MCF 10A (cell line): ENCODE results near the gene LMNA. TPM values are rescaled to one million over a fixed set of nuclear protein-coding genes. Genes with fewer than 3 reads are reported as not detected.

ENCODE experiments used
- BruUV-seq: library from RNA; stranded (reverse); fragments of 400-500 nt; replicated peaks from 2 replicates; lab custom pipeline; 2021; lab: Mats Ljungman, UMichigan
- CTCF ChIA-PET: fragments of 300-600 bp; sonication (Branson Sonifier 250); formaldehyde crosslinking; extraction: SDS; loops from one replicate; lab custom pipeline; 2021; ENCODE audit warnings: antibody characterized with exemption, inconsistent platforms; lab: Yijun Ruan, JAX
- POLR2A ChIA-PET: fragments of 300-600, 350-650 bp; sonication (Branson Sonifier 250); formaldehyde crosslinking; extraction: SDS; loops from one replicate; lab custom pipeline; 2020; ENCODE audit warnings: antibody characterized with exemption, inconsistent platforms; lab: Yijun Ruan, JAX
- DNase-seq: peaks from one replicate; pipeline ENCODE4 v3.0.0-alpha.2; 2018; ENCODE audit not compliant: unreplicated experiment
- H3K27ac Mint-ChIP-seq: one replicate; pipeline ENCODE4 v1.8.0; 2022; ENCODE audit warnings: mild to moderate bottlenecking, low read depth, mixed read lengths; ENCODE audit not compliant: unreplicated experiment
- H3K27me3 Mint-ChIP-seq: one replicate; pipeline ENCODE4 v1.8.0; 2022; ENCODE audit warnings: mixed read lengths; ENCODE audit not compliant: insufficient read depth, unreplicated experiment
- H3K36me3 Mint-ChIP-seq: one replicate; pipeline ENCODE4 v1.8.0; 2022; ENCODE audit warnings: mild to moderate bottlenecking, moderate library complexity, mixed read lengths; ENCODE audit not compliant: insufficient read depth, unreplicated experiment
- H3K4me1 Mint-ChIP-seq: one replicate; pipeline ENCODE4 v1.8.0; 2022; ENCODE audit warnings: mixed read lengths; ENCODE audit not compliant: insufficient read depth, unreplicated experiment
- H3K4me3 Mint-ChIP-seq: one replicate; pipeline ENCODE4 v1.8.0; 2022; ENCODE audit warnings: mild to moderate bottlenecking, moderate library complexity, mixed read lengths; ENCODE audit not compliant: unreplicated experiment
- H3K9me3 Mint-ChIP-seq: one replicate; pipeline ENCODE4 v1.8.0; 2022; ENCODE audit warnings: mixed read lengths; ENCODE audit not compliant: unreplicated experiment
- CTCF ChIP-seq: fragments of 200-600 bp; IDR thresholded peaks from one replicate; pipeline ENCODE4 v1.8.0; 2022; ENCODE audit warnings: antibody characterized with exemption, mild to moderate bottlenecking; ENCODE audit not compliant: unreplicated experiment
- intact Hi-C: fragments of 100-400 bp; cut with micrococcal nuclease; formaldehyde crosslinking; loops from 2 replicates; pipeline ENCODE4 v1.14.1; 2022
- total RNA-seq: library from RNA; stranded (reverse); gene quantifications from 2 replicates; pipeline ENCODE4 v1.2.3, GENCODE V29; 2022

LMNA gene
- total RNA-seq, 1 experiment from 2014 or later: 716 TPM

- peaks cover 12% of the 10 kb centered on the region for H3K27me3 Mint-ChIP-seq
Observed at GRCh38 chr1:156155756-156156510, 41.4 kb downstream of the LMNA start.

GRCh38 chr1:156157506-156157905 is 43.0 kb downstream of the LMNA start:
- Mint-ChIP-seq H3K27ac (no peak overlapping the region), H3K9me3 (no peaks in the 10 kb centered on the region), H3K36me3 (no peaks in the 10 kb centered on the region), H3K27me3 (peaks cover 12% of the 10 kb centered on the region), H3K4me1 (peaks cover 4% of the 10 kb centered on the region), H3K4me3 (no peak overlapping the region)
- no peak for DNase-seq
- CTCF ChIA-PET: interaction anchor here (2.2 kb wide), 1 partner anchor 11 kb away, joined by 6 read pairs; no protein-coding TSS in a partner anchor
- intact Hi-C loops: no loop called here
- POLR2A ChIA-PET: no interaction called here
- no TSS peak for BruUV-seq
- TF ChIP-seq CTCF: no peak

More at GRCh38 chr1:156155756-156156510, 41.4 kb downstream of the LMNA start:
- POLR2A ChIA-PET: interaction anchor here (0.7 to 1.0 kb wide), 3 partner anchors 8 to 78 kb away, joined by 3 to 4 read pairs (median 3); no protein-coding TSS in a partner anchor
- CTCF ChIA-PET: interaction anchor here (0.7 to 46.2 kb wide), 6 partner anchors 10 to 500 kb away, joined by 3 to 1892 read pairs (median 7); partner anchors contain the start of gene MEX3A
- no peak for TF ChIP-seq CTCF
- intact Hi-C loops: no loop called here
- H3K9me3 Mint-ChIP-seq: no peaks in the 10 kb centered on the region
- no TSS peak for BruUV-seq
- H3K4me3 Mint-ChIP-seq: no peak overlapping the region
- no peak overlapping the region for H3K27ac Mint-ChIP-seq
- peaks cover 4% of the 10 kb centered on the region for H3K4me1 Mint-ChIP-seq
- DNase-seq: no peak
- peaks cover under 1% of the 10 kb centered on the region for H3K36me3 Mint-ChIP-seq

GRCh38 chr1:156157966-156158365 is 43.5 kb downstream of the LMNA start:
- H3K4me3 Mint-ChIP-seq: no peak overlapping the region
- CTCF ChIA-PET: interaction anchor here (2.2 kb wide), 1 partner anchor 12 kb away, joined by 6 read pairs; no protein-coding TSS in a partner anchor
- DNase-seq: no peak
- H3K9me3 Mint-ChIP-seq: no peaks in the 10 kb centered on the region
- no peak overlapping the region for H3K27ac Mint-ChIP-seq
- BruUV-seq: no TSS peak
- H3K27me3 Mint-ChIP-seq: peaks cover 12% of the 10 kb centered on the region
- intact Hi-C loops: no loop called here
- H3K36me3 Mint-ChIP-seq: no peaks in the 10 kb centered on the region
- H3K4me1 Mint-ChIP-seq: peaks cover 4% of the 10 kb centered on the region
- POLR2A ChIA-PET: no interaction called here
- TF ChIP-seq CTCF: no peak

- intact Hi-C loops: no loop called here
- BruUV-seq: no TSS peak
- Mint-ChIP-seq H3K4me1 (peaks cover 4% of the 10 kb centered on the region), H3K36me3 (no peaks in the 10 kb centered on the region), H3K9me3 (no peaks in the 10 kb centered on the region), H3K4me3 (no peak overlapping the region), H3K27me3 (peaks cover 12% of the 10 kb centered on the region), H3K27ac (peak overlapping the region; percentile 38)
- TF ChIP-seq CTCF: no peak
- CTCF ChIA-PET: interaction anchor here (0.5 to 1.3 kb wide), 5 partner anchors 8 to 209 kb away, joined by 3 to 5 read pairs (median 3); no protein-coding TSS in a partner anchor
- POLR2A ChIA-PET: interaction anchor here (0.7 to 2.2 kb wide), 3 partner anchors 10 to 514 kb away, joined by 3 to 8 read pairs (median 5); partner anchors contain the start of gene PMF1
- no peak for DNase-seq
Observed at GRCh38 chr1:156160000-156160742, 45.7 kb downstream of the LMNA start.
